Neural cell (in vitro differentiated cells): Measurements from ENCODE around the gene AFG1L.

Experiments used
- CTCF ChIP-seq: fragments of 450-650 bp; IDR thresholded peaks from 2 replicates; pipeline ENCODE4 v1.5.1; 2014; ENCODE audit warnings: antibody characterized with exemption, mild to moderate bottlenecking, moderate library complexity; ENCODE audit not compliant: poor library complexity, severe bottlenecking
- MXI1 ChIP-seq: fragments of 450-650 bp; conservative IDR thresholded peaks from 2 replicates; pipeline ENCODE4 v1.6.1; 2014; ENCODE audit warnings: antibody characterized with exemption, mild to moderate bottlenecking; ENCODE audit not compliant: poor library complexity, severe bottlenecking

GRCh38 chr6:108556866-108557493 lies 262.1 kb downstream of the AFG1L start:
- TF ChIP-seq CTCF, result no peak
- TF ChIP-seq MXI1, result no peak
